CD14-positive monocyte (primary cell): Measurements from ENCODE around the gene RAB43. TPM values are rescaled to one million over a fixed set of nuclear protein-coding genes. Genes with fewer than 3 reads are reported as not detected.

Source experiments
- DNase-seq, 3 donors: peaks; one replicate each; pipeline ENCODE4 v3.0.0-alpha.2; 2011 to 2022
- H2AFZ ChIP-seq: 2 replicates; pipeline ENCODE4 v1.6.0; 2012; ENCODE audit warnings: mild to moderate bottlenecking, low read depth, low read length, inconsistent platforms; ENCODE audit not compliant: insufficient read depth, poor library complexity, severe bottlenecking
- H3K27ac ChIP-seq, 2 donors: 1 replicate in 1 of 2; 2 replicates in 1 of 2; pipeline ENCODE4 v1.5.1; 2012 to 2013; ENCODE audit warnings: low read length in 2 of 2, control low read depth in 1 of 2, inconsistent platforms in 1 of 2, low read depth in 1 of 2, mild to moderate bottlenecking in 1 of 2
- H3K27me3 ChIP-seq, 2 donors: one replicate each; pipeline versions ENCODE4 v1.6.0 to v1.6.1; 2011 to 2013; ENCODE audit warnings: low read length in 2 of 2; ENCODE audit not compliant: control insufficient read depth in 2 of 2, insufficient read depth in 2 of 2
- H3K36me3 ChIP-seq, 2 donors: replicated peaks in 1 of 2; 1 replicate in 1 of 2; 2 replicates in 1 of 2; pipeline versions ENCODE4 v1.5.1 to v1.6.1; 2012 to 2013; ENCODE audit warnings: low read length in 2 of 2, control low read depth in 1 of 2, inconsistent platforms in 1 of 2, mild to moderate bottlenecking in 1 of 2; ENCODE audit not compliant: insufficient read depth in 2 of 2, control insufficient read depth in 1 of 2
- H3K4me1 ChIP-seq, 2 donors: 1 replicate in 1 of 2; 2 replicates in 1 of 2; pipeline versions ENCODE4 v1.5.1 to v1.6.1; 2012 to 2013; ENCODE audit warnings: low read length in 2 of 2, control low read depth in 1 of 2, inconsistent platforms in 1 of 2, mild to moderate bottlenecking in 1 of 2, moderate library complexity in 1 of 2; ENCODE audit not compliant: insufficient read depth in 2 of 2, control insufficient read depth in 1 of 2
- H3K4me2 ChIP-seq: replicated peaks from 2 replicates; pipeline ENCODE3; 2012; ENCODE audit warnings: low read length, moderate library complexity, mild to moderate bottlenecking; ENCODE audit not compliant: poor library complexity, severe bottlenecking; ENCODE audit errors: extremely low read depth
- H3K4me3 ChIP-seq, 3 experiments: fragments of 200-600 bp in 1 of 3; sonication (generic) in 1 of 3; replicated peaks in 1 of 3; 1 replicate in 2 of 3; 2 replicates in 1 of 3; pipeline ENCODE4 v1.5.1; 2011 to 2013; ENCODE audit warnings: low read length in 3 of 3, mild to moderate bottlenecking in 3 of 3, control low read depth in 2 of 3, low read depth in 2 of 3, inconsistent platforms in 1 of 3, moderate library complexity in 1 of 3
- H3K79me2 ChIP-seq: 2 replicates; pipeline ENCODE4 v1.6.0; 2012; ENCODE audit warnings: mild to moderate bottlenecking, control low read depth, inconsistent platforms, low read length, moderate library complexity; ENCODE audit not compliant: insufficient read depth
- H3K9ac ChIP-seq: 2 replicates; pipeline ENCODE4 v1.6.0; 2017; ENCODE audit warnings: low read length, mild to moderate bottlenecking; ENCODE audit not compliant: insufficient read depth, poor library complexity, severe bottlenecking
- H3K9me3 ChIP-seq, 2 donors: replicated peaks in 1 of 2; 1 replicate in 1 of 2; 2 replicates in 1 of 2; pipeline versions ENCODE4 v1.5.1 to v1.6.1; 2012 to 2013; ENCODE audit warnings: low read length in 2 of 2, control low read depth in 1 of 2; ENCODE audit not compliant: control insufficient read depth in 1 of 2, insufficient read depth in 1 of 2
- H4K20me1 ChIP-seq: 2 replicates; pipeline ENCODE4 v1.6.0; 2012; ENCODE audit warnings: mild to moderate bottlenecking, low read length, control low read depth, moderate library complexity; ENCODE audit not compliant: insufficient read depth
- H3K27ac Mint-ChIP-seq, 7 donors: one replicate each; pipeline ENCODE4 v1.8.0; 2020; ENCODE audit warnings: mild to moderate bottlenecking in 7 of 7, mixed read lengths in 7 of 7, moderate library complexity in 6 of 7, inconsistent platforms in 2 of 7
- H3K27me3 Mint-ChIP-seq, 3 donors: one replicate each; pipeline ENCODE4 v1.8.0; 2021 to 2022; ENCODE audit warnings: low read depth in 3 of 3, mild to moderate bottlenecking in 3 of 3, mixed read lengths in 3 of 3, moderate library complexity in 3 of 3, inconsistent platforms in 1 of 3
- H3K36me3 Mint-ChIP-seq, 2 donors: one replicate each; pipeline ENCODE4 v1.8.0; 2020; ENCODE audit warnings: mixed read lengths in 2 of 2, inconsistent platforms in 1 of 2, mild to moderate bottlenecking in 1 of 2
- H3K4me1 Mint-ChIP-seq: one replicate; pipeline ENCODE4 v1.8.0; 2020; ENCODE audit warnings: mild to moderate bottlenecking, mixed read lengths
- H3K4me3 Mint-ChIP-seq, 2 donors: one replicate each; pipeline ENCODE4 v1.8.0; 2020; ENCODE audit warnings: mild to moderate bottlenecking in 2 of 2, mixed read lengths in 2 of 2, moderate library complexity in 1 of 2
- H3K9me3 Mint-ChIP-seq, 7 donors: one replicate each; pipeline ENCODE4 v1.8.0; 2020 to 2022; ENCODE audit warnings: mixed read lengths in 7 of 7, mild to moderate bottlenecking in 6 of 7, moderate library complexity in 6 of 7, inconsistent platforms in 2 of 7
- CTCF ChIP-seq: fragments of 200-600 bp; IDR thresholded peaks from one replicate; pipeline ENCODE4 v1.8.0; 2022; ENCODE audit warnings: antibody characterized with exemption, mild to moderate bottlenecking
- WGBS: methylation state at CpG from one replicate; pipeline ENCODE4 v1.1.5; 2013; ENCODE audit warnings: missing lambda C conversion rate; ENCODE audit not compliant: insufficient coverage; 5-methylcytosine and 5-hydroxymethylcytosine counted together
- intact Hi-C, 2 donors: fragments of 100-400 bp; cut with micrococcal nuclease; formaldehyde crosslinking; loops; one replicate each; pipeline versions ENCODE4 v1.15.0 to v1.15.1; 2023
- polyA plus RNA-seq, 3 donors: library from polyadenylated mRNA; depleted of rRNA in 1 of 3; unstranded in 2 of 3; stranded (reverse) in 1 of 3; fragments of 300-500 nt in 2 of 3; fragments of >200 nt in 1 of 3; fragmentation: Illumina TruSeq in 2 of 3; gene quantifications; 1 replicate in 2 of 3; 2 replicates in 1 of 3; pipeline ENCODE4 v1.2.3, GENCODE V29; 2012 to 2021

Gene RAB43
- polyA plus RNA-seq, 3 donors: 7.1 to 15.5 (median 8.5) TPM

DNA sequence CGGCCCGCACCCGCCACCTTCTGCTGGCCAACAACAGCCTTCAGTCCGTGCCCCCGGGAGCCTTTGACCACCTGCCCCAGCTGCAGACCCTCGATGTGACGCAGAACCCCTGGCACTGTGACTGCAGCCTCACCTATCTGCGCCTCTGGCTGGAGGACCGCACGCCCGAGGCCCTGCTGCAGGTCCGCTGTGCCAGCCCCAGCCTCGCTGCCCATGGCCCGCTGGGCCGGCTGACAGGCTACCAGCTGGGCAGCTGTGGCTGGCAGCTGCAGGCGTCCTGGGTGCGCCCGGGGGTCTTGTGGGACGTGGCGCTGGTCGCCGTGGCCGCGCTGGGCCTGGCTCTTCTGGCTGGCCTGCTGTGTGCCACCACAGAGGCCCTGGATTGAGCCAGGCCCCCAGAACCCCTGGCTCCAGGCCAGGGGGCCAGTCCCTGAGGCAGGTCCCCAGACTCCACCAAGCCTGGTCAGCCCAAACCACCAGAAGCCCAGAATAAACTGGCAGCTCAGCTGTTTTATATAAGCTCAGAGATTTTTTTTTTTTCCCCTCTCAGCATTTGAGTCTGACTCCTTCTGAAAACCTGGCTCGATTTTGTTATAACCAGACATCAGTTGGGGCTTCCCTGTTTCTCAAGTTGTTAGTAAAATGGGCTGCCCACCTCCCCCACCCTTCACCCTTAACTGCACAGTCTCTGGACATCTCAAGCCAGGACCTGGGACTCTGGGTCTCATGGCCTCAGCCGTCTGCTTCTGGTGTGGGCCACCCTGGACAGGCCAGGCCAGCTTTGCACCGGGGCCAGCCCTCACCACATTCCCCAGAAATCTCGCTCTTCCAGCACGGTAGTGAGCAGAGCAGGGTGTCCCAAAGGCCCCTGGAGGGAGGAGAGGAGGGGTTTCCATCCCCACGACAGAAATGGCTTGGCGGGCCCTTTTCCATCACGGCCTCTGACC is 59.4 kb downstream of the RAB43 start:
- WGBS: 90% methylated on average over 29 of the region's 32 CpGs
- Histone ChIP-seq H3K27me3 (no peaks in the 10 kb centered on the region), H3K4me2 (no peak overlapping the region), H3K9me3 (no peaks in the 10 kb centered on the region), H4K20me1 (no peaks in the 10 kb centered on the region), H3K79me2 (no peaks in the 10 kb centered on the region), H2AFZ (no peak overlapping the region), H3K36me3 (no peaks in the 10 kb centered on the region), H3K9ac (no peak overlapping the region), H3K4me1 (peaks cover 6 to 8% of the 10 kb centered on the region in 2 donors), H3K27ac (no peak overlapping the region), H3K4me3 (no peak overlapping the region)
- H3K36me3 Mint-ChIP-seq: no peaks in the 10 kb centered on the region
- peaks cover 0 to 2% (median 0%) of the 10 kb centered on the region in 7 donors for H3K9me3 Mint-ChIP-seq
- H3K4me3 Mint-ChIP-seq: no peak overlapping the region
- no peak for DNase-seq
- intact Hi-C loops: no loop called here
- H3K27ac Mint-ChIP-seq: no peak overlapping the region
- peaks cover 2 to 11% (median 2%) of the 10 kb centered on the region in 3 donors for H3K27me3 Mint-ChIP-seq
- peaks cover 12% of the 10 kb centered on the region for H3K4me1 Mint-ChIP-seq
- no peak for TF ChIP-seq CTCF

DNA sequence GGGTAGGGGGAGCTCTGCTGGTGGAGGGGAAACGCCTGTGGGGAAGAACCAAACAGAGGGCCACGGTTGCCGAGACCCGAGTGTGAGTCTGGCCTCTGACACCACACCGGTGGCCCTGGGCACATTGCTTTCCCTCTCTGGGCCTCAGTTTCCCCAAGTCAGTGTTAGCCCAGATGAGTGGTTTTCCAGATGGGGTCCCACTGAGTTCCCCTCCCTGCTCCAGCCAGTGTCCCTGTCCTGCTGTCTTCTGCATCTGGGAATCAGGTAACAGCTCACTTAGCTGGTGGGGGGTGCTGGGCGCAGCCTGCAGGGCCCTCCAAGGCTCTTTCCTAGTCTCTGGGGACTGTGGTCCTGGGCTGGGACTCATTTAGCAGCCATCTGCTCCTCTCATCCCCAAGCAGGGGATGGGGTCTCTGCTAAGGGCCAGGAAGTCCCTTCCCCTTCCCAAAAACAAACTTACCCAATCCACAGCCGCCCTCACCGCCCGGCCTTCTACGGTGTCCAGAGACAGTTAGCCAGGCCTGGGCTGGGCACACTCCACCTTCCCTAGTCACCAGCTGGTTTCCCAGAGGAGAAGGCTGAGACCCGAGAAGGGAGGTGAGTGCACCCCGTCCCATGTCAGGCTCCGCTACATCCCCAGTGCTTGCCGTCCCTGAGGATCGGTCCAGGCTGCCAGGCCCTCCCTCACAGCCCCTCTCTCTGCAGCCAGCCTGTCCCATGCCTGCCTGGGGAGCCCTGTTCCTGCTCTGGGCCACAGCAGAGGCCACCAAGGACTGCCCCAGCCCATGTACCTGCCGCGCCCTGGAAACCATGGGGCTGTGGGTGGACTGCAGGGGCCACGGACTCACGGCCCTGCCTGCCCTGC is 60.3 kb downstream of the RAB43 start:
- 73% methylated on average over 19 of the region's 19 CpGs for whole genome bisulfite sequencing
- Histone ChIP-seq H4K20me1 (no peaks in the 10 kb centered on the region), H3K4me3 (no peak overlapping the region), H3K36me3 (no peaks in the 10 kb centered on the region), H3K4me2 (no peak overlapping the region), H3K79me2 (no peaks in the 10 kb centered on the region), H3K27ac (no peak overlapping the region), H2AFZ (peak overlapping the region; percentile 61), H3K9me3 (no peaks in the 10 kb centered on the region), H3K27me3 (no peaks in the 10 kb centered on the region), H3K9ac (peak overlapping the region; percentile 15), H3K4me1 (peaks cover 6 to 8% of the 10 kb centered on the region in 2 donors)
- no peak for DNase-seq
- Mint-ChIP-seq H3K4me3 (no peak overlapping the region), H3K27ac (peak overlapping the region in 1 of 7 donors; percentile 45), H3K36me3 (no peaks in the 10 kb centered on the region), H3K4me1 (peaks cover 12% of the 10 kb centered on the region), H3K27me3 (peaks cover 2 to 14% (median 3%) of the 10 kb centered on the region in 3 donors), H3K9me3 (peaks cover 0 to 2% (median 0%) of the 10 kb centered on the region in 7 donors)
- intact Hi-C loops: no loop called here
- TF ChIP-seq CTCF: no peak
